22Rv1 (cell line): ENCODE measurements around the gene THAP3.

ENCODE experiments used
- H3K27ac ChIP-seq: fragments of 450-650 bp; 2 replicates; pipeline ENCODE4 v1.5.1; 2017
- ZFX ChIP-seq: fragments of 450-650 bp; IDR thresholded peaks from 2 replicates; pipeline ENCODE4 v1.6.1; 2017; ENCODE audit warnings: antibody characterized with exemption, borderline replicate concordance
- TF ChIP-seq, protein P1 (sequence below): fragments of 450-650 bp; IDR thresholded peaks from 2 replicates; pipeline ENCODE4 v1.5.1; 2017; ENCODE audit warnings: mild to moderate bottlenecking

Gene THAP3

DNA sequence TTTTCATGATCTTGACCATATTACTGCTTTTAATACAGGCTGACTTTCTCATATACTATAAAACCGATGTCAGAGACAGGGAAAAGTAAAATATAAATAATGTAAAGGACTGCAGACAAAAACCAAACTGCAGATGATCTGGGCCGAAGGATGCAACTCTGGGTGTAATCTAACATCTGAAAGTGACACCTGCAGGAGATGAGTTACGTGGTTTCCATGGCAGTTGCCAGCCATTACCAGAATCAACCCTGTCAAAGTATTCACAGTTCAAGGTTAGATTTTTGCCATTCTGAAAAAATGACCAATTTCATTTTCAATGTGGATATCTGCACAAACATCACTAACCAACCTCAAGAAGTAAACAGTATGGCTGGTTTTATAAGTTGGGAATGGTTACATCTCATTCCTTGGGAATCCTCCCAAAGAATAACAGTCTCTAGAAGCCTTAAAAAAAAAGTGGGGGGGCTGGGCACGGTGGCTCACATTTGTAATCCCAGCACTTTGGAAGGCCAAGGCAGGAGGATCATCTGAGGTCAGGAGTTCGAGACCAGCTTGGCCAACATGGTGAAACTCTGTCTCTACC, 49.2 kb downstream of the THAP3 start:
- no peak overlapping the region for H3K27ac ChIP-seq

GRCh38 chr1:6674771-6675170, 50.1 kb downstream of the THAP3 start:
- TF ChIP-seq, protein P1, sequence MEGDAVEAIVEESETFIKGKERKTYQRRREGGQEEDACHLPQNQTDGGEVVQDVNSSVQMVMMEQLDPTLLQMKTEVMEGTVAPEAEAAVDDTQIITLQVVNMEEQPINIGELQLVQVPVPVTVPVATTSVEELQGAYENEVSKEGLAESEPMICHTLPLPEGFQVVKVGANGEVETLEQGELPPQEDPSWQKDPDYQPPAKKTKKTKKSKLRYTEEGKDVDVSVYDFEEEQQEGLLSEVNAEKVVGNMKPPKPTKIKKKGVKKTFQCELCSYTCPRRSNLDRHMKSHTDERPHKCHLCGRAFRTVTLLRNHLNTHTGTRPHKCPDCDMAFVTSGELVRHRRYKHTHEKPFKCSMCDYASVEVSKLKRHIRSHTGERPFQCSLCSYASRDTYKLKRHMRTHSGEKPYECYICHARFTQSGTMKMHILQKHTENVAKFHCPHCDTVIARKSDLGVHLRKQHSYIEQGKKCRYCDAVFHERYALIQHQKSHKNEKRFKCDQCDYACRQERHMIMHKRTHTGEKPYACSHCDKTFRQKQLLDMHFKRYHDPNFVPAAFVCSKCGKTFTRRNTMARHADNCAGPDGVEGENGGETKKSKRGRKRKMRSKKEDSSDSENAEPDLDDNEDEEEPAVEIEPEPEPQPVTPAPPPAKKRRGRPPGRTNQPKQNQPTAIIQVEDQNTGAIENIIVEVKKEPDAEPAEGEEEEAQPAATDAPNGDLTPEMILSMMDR = no peak
- TF ChIP-seq ZFX = no peak
- H3K27ac ChIP-seq = no peak overlapping the region

More for the DNA sequence above, 49.2 kb downstream of the THAP3 start:
- TF ChIP-seq, protein P1 = no peak

GRCh38 chr1:6675941-6676340, 51.3 kb downstream of the THAP3 start:
- no peak overlapping the region for H3K27ac ChIP-seq
- TF ChIP-seq, protein P1 = no peak
- no peak for TF ChIP-seq ZFX
